ENCODE measurements around the gene FAM171A1.

The FAM171A1 gene

DNA sequence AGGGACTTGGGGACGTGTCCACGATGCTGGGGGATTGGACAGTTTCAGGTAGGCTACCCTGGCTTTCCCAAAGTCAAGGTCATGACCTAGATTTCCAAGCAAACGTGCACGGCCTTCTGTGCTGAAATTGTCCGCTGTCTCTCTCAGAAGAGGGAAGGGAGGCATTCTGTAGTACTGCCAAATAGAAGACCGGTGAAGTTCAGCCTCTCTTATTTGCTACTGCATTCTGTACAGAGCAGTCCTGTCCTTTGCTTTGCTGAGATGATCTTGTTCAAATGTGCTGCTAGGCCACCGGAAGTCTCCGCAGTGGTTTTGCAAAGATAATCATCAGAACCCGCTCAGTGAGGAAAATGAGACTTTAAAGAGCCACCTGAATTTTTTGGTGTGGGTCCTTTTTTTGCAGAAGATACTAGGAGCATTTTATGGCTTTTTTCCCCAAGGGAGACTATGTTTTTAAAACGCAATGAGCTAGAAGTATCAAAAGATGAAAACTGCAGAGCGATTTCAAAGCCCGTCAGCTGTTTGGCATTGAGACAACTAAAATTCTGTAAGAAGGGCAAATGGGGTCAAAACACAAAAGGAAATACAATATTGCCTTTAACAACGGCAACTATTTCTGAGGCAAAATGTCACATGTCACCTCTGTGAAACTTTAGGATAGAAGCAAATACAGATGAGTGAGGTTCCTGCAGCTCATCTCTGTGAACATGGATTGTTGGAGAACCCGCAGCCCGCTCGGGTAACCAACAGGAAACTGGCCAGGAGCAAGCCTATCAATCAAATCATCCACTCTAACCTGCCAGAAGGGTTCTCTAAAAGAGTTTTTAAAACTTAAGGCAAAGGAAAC, 201.3 kb downstream of the FAM171A1 start:
- no peak for TF ChIP-seq CTCF (IDR thresholded peaks at IDR 0.05; ENCODE audit: unreplicated experiment in 3 of 3)
- Mint-ChIP-seq H3K27ac (peak overlapping the region; percentile 65 to 86 (median 70)), H3K27me3 (ENCODE audit: low read depth) (peaks cover 4% of the 10 kb centered on the region), H3K9me3 (no peaks in the 10 kb centered on the region), H3K4me1 (peaks cover 40% of the 10 kb centered on the region), H3K36me3 (ENCODE audit: low read depth) (no peaks in the 10 kb centered on the region), H3K4me3 (peak overlapping the region; percentile 65 to 79 (median 77))

DNA sequence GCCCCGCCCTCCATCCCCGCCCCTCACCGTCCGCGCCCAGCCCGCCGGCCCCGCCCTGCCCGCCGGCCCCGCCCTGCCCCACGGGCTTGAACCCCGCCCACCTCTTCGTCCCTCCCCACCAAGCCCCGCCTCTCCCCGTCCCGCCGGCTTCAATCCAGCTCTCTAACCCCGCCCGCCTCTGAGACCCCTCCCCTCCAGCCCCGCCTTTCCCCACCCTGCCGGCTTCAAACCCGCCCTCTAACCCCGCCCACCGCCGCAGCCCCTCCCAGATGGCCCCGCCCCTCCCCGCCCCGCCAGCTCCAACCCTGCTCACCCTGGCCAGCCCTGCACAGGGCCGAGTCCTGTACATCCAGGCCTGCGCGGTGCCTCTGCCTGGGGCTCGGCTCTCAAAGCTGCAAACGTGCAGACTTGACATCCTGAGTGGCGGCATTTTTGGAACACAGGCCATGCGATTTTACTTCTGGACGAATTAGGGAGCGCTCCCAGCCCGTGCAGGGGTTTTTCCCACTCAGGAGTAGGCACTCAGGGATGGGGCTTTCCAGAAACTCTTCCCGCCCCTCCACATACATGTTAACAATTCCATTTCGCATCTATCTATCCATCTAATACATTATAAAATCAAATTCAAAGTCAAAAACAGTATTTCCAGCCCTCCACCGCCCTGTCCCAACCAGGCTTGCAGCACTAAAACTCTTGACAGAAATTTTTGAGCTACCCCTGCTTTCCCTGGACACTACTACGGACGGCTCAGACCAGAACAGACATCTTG, 202.1 kb downstream of the FAM171A1 start:
- H3K27ac Mint-ChIP-seq, result peak overlapping the region; percentile 65 to 86 (median 70)
- H3K4me1 Mint-ChIP-seq, result peaks cover 45% of the 10 kb centered on the region
- peak overlapping the region; percentile 65 to 79 (median 77) for H3K4me3 Mint-ChIP-seq
- H3K36me3 Mint-ChIP-seq (ENCODE audit: low read depth), result no peaks in the 10 kb centered on the region
- no peaks in the 10 kb centered on the region for H3K9me3 Mint-ChIP-seq
- no peaks in the 10 kb centered on the region for H3K27me3 Mint-ChIP-seq (ENCODE audit: low read depth)
- no peak for TF ChIP-seq CTCF (IDR thresholded peaks at IDR 0.05; ENCODE audit: unreplicated experiment in 3 of 3)

DNA sequence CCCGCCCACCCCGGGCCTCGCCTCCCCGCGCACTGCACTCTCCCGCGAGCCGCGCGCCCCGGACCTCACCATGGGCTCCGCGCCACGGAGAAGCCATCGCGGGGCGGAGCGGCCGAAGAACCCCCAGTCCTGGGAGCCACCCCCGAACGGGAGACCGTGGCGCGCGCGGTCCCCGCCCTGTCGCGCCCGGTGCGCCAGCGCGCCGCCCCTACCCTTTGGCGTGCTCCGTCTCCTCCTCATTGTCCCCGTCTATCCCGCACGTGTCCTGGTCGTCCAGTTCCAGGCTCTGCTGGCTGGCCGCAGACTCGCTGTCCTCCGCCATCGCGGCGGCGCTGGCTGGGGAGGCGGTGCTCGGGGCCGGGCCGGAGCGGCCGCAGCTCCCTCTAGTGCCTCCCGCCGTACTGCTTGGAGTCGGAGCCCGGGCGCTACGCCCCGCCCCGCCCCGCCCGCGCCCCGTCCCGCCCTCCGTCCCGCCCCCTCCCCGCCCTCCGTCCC, 202.8 kb downstream of the FAM171A1 start, which contains the start of gene NMT2:
Gene NMT2, minus strand, starts transcription at position 403 of the 495 bp plus-strand sequence. Its CDS starts 81 bp downstream, at position 322.
- H3K36me3 Mint-ChIP-seq (ENCODE audit: low read depth), result no peaks in the 10 kb centered on the region
- no peaks in the 10 kb centered on the region for H3K9me3 Mint-ChIP-seq
- peak within 1 kb of the TSS; percentile 96 to 97 (median 96) for H3K4me3 Mint-ChIP-seq
- H3K4me1 Mint-ChIP-seq, result peaks cover 45% of the 10 kb centered on the region
- H3K27me3 Mint-ChIP-seq (ENCODE audit: low read depth), result no peaks in the 10 kb centered on the region
- peak within 1 kb of the TSS; percentile 65 to 93 (median 92) for H3K27ac Mint-ChIP-seq
- peak in 2 of 3 experiments; percentile 5 to 36 for TF ChIP-seq CTCF (IDR thresholded peaks at IDR 0.05; ENCODE audit: unreplicated experiment in 3 of 3)

DNA sequence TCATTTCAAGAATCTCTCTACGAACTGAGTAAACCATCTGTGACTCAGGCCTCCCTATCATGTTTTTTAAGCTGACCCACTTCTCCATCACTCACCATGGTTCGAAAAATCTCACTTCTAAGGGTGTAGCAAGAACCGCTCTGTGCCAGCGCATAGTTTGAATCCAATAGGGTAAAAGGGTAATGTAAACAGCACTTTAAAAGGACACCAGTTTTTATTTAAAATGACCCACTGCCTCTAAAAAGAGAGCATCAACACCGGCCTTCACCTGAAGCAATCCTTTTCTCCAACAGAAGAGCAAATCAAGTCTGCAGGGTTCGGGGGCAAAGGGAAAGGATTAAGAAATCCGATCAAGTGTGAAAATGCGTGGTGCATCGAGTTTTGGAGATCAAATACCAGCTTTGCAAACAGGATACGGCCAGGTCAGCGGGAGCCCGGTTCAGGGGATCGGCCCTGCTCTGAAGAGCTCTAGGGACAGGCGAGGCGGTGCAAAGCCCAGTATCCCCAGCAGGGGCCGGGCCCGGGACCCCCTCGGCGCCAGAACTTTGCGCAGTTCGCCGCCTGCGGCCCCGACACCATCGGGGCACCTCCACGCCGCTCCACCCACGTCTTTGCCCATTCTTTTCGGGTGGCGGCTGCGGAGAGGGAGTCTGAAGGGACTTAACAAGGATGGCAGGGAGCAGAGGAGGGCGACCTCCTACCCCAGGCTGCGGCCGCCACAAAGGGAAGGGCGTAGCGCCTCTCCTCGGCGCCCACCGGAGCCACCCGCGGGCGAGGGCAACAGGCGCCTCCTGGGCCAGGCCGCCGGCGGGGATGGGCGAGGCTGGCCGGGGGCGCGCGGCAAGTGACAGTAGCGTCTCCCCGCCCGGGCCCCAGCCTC, 203.4 kb downstream of the FAM171A1 start:
- H3K27ac Mint-ChIP-seq, result peak overlapping the region; percentile 65 to 84 (median 76)
- H3K4me3 Mint-ChIP-seq, result peak overlapping the region; percentile 95 to 97 (median 96)
- no peaks in the 10 kb centered on the region for H3K36me3 Mint-ChIP-seq (ENCODE audit: low read depth)
- no peaks in the 10 kb centered on the region for H3K27me3 Mint-ChIP-seq (ENCODE audit: low read depth)
- peak; percentile 52 to 64 (median 63) for TF ChIP-seq CTCF (IDR thresholded peaks at IDR 0.05; ENCODE audit: unreplicated experiment in 3 of 3)
- no peaks in the 10 kb centered on the region for H3K9me3 Mint-ChIP-seq
- peaks cover 45% of the 10 kb centered on the region for H3K4me1 Mint-ChIP-seq

- Mint-ChIP-seq H3K4me3 (peak overlapping the region; percentile 89 to 97 (median 95)), H3K9me3 (no peaks in the 10 kb centered on the region), H3K4me1 (peaks cover 45% of the 10 kb centered on the region), H3K36me3 (ENCODE audit: low read depth) (no peaks in the 10 kb centered on the region), H3K27ac (peak overlapping the region; percentile 14 to 47 (median 34)), H3K27me3 (ENCODE audit: low read depth) (no peaks in the 10 kb centered on the region)
- TF ChIP-seq CTCF (IDR thresholded peaks at IDR 0.05; ENCODE audit: unreplicated experiment in 3 of 3), result no peak
These were observed 204.8 kb downstream of the FAM171A1 start for GRCh38 chr10:15166325-15166724.

All from nephron (organoid).